ENCODE results near the gene DCLK1. TPM values are rescaled to one million over a fixed set of nuclear protein-coding genes. Genes with fewer than 3 reads are reported as not detected.

DCLK1 gene
- total and polyA plus RNA-seq, 10 of the 15 experiments (the other 5 are each of a cell fraction or from before 2014, with no cell fraction given): not detected

DNA sequence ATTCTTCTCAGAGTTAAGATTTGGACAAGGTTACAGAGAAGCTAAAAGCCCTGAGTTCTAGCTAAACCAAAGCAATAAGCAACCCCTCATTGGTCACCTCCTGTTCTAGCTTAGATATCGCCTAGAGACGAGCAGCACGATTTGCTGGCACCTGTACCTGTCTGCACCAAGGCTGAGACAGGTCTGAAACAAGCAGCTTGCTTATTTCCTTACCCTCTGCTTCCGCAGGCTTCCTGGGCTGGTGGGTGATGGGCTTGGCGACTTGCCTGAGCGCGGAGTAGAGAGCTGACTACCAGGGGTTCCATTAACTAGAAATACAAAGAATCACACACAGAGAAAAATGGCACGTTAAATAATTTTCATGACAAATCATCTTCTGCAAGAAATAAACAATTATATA, 276.9 kb downstream of the DCLK1 start:
- no peak overlapping the region for H2AFZ ChIP-seq (ENCODE audit: control insufficient read depth, low read depth, low read length)
- intact Hi-C loops (cut with micrococcal nuclease; ENCODE audit: unreplicated experiment) (no loop called here), in situ Hi-C loops (cut with MboI) (no loop called here)
- WGBS (ENCODE audit: insufficient coverage, insufficient replicate concordance, low lambda C conversion rate, missing lambda C conversion rate): 64% methylated on average over 8 of the region's 8 CpGs
- no peaks in the 10 kb centered on the region for H3K4me1 ChIP-seq (ENCODE audit: control insufficient read depth, insufficient read depth, low read length)
- no peak for FAIRE-seq
- SMC1A ChIA-PET (ENCODE audit: uncharacterized antibody, unreplicated experiment): no interaction called here
- H3K9ac ChIP-seq (ENCODE audit: control insufficient read depth, insufficient read depth, low read length): no peak overlapping the region
- no peak overlapping the region for H3K4me3 ChIP-seq
- ATAC-seq: no peak
- POLR2A ChIA-PET: no interaction called here
- no peak overlapping the region for H3K27ac ChIP-seq (ENCODE audit: control insufficient read depth, insufficient read depth)
- DNase-seq (ENCODE audit: low read depth, low spot score): no peak
- H3K9me3 ChIP-seq (replicated peaks; ENCODE audit: control insufficient read depth, insufficient read depth, low read length): no peaks in the 10 kb centered on the region
- no TSS peak for BruUV-seq (replicated peaks)
- no peaks in the 10 kb centered on the region for H3K27me3 ChIP-seq (replicated peaks in 1 of 2; ENCODE audit: control insufficient read depth in 2 of 2, insufficient read depth in 2 of 2, low read length in 1 of 2)
- H4K20me1 ChIP-seq (ENCODE audit: control insufficient read depth, insufficient read depth): no peaks in the 10 kb centered on the region
- CTCF ChIA-PET: no interaction called here
- no peak overlapping the region for H3K4me2 ChIP-seq (ENCODE audit: control insufficient read depth, insufficient read depth)
- RAD21 ChIA-PET (ENCODE audit: unreplicated experiment): no interaction called here
- TF ChIP-seq EGR1 (IDR thresholded peaks at IDR 0.05; ENCODE audit: borderline replicate concordance in 1 of 2, low read depth in 2 of 2, low read length in 2 of 2): no peak
- no peak for TF ChIP-seq FOXK2 (IDR thresholded peaks at IDR 0.05)
- no peak for TF ChIP-seq CEBPB (IDR thresholded peaks at IDR 0.05; ENCODE audit: borderline replicate concordance in 1 of 2, low read depth in 2 of 2, low read length in 2 of 2)
- TF ChIP-seq, protein P1, sequence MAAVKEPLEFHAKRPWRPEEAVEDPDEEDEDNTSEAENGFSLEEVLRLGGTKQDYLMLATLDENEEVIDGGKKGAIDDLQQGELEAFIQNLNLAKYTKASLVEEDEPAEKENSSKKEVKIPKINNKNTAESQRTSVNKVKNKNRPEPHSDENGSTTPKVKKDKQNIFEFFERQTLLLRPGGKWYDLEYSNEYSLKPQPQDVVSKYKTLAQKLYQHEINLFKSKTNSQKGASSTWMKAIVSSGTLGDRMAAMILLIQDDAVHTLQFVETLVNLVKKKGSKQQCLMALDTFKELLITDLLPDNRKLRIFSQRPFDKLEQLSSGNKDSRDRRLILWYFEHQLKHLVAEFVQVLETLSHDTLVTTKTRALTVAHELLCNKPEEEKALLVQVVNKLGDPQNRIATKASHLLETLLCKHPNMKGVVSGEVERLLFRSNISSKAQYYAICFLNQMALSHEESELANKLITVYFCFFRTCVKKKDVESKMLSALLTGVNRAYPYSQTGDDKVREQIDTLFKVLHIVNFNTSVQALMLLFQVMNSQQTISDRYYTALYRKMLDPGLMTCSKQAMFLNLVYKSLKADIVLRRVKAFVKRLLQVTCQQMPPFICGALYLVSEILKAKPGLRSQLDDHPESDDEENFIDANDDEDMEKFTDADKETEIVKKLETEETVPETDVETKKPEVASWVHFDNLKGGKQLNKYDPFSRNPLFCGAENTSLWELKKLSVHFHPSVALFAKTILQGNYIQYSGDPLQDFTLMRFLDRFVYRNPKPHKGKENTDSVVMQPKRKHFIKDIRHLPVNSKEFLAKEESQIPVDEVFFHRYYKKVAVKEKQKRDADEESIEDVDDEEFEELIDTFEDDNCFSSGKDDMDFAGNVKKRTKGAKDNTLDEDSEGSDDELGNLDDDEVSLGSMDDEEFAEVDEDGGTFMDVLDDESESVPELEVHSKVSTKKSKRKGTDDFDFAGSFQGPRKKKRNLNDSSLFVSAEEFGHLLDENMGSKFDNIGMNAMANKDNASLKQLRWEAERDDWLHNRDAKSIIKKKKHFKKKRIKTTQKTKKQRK (IDR thresholded peaks at IDR 0.05; ENCODE audit: low read depth, low read length): no peak
- TF ChIP-seq ZNF207 (IDR thresholded peaks at IDR 0.05; ENCODE audit: borderline replicate concordance): no peak
- TF ChIP-seq, protein P2, sequence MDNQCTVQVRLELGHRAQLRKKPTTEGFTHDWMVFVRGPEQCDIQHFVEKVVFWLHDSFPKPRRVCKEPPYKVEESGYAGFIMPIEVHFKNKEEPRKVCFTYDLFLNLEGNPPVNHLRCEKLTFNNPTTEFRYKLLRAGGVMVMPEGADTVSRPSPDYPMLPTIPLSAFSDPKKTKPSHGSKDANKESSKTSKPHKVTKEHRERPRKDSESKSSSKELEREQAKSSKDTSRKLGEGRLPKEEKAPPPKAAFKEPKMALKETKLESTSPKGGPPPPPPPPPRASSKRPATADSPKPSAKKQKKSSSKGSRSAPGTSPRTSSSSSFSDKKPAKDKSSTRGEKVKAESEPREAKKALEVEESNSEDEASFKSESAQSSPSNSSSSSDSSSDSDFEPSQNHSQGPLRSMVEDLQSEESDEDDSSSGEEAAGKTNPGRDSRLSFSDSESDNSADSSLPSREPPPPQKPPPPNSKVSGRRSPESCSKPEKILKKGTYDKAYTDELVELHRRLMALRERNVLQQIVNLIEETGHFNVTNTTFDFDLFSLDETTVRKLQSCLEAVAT (IDR thresholded peaks at IDR 0.05): no peak
- no peak for TF ChIP-seq SPI1 (IDR thresholded peaks at IDR 0.05; ENCODE audit: borderline replicate concordance, insufficient read depth, low read depth, low read length)
- TF ChIP-seq, protein P3, sequence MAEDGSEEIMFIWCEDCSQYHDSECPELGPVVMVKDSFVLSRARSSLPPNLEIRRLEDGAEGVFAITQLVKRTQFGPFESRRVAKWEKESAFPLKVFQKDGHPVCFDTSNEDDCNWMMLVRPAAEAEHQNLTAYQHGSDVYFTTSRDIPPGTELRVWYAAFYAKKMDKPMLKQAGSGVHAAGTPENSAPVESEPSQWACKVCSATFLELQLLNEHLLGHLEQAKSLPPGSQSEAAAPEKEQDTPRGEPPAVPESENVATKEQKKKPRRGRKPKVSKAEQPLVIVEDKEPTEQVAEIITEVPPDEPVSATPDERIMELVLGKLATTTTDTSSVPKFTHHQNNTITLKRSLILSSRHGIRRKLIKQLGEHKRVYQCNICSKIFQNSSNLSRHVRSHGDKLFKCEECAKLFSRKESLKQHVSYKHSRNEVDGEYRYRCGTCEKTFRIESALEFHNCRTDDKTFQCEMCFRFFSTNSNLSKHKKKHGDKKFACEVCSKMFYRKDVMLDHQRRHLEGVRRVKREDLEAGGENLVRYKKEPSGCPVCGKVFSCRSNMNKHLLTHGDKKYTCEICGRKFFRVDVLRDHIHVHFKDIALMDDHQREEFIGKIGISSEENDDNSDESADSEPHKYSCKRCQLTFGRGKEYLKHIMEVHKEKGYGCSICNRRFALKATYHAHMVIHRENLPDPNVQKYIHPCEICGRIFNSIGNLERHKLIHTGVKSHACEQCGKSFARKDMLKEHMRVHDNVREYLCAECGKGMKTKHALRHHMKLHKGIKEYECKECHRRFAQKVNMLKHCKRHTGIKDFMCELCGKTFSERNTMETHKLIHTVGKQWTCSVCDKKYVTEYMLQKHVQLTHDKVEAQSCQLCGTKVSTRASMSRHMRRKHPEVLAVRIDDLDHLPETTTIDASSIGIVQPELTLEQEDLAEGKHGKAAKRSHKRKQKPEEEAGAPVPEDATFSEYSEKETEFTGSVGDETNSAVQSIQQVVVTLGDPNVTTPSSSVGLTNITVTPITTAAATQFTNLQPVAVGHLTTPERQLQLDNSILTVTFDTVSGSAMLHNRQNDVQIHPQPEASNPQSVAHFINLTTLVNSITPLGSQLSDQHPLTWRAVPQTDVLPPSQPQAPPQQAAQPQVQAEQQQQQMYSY (CRISPR knock-in tag; IDR thresholded peaks at IDR 0.05): no peak
- no peak for TF ChIP-seq HDAC6 (IDR thresholded peaks at IDR 0.05; ENCODE audit: unreplicated experiment)
- no peak for TF ChIP-seq JUNB (IDR thresholded peaks at IDR 0.05)
- TF ChIP-seq BMI1 (IDR thresholded peaks at IDR 0.05; ENCODE audit: borderline replicate concordance): no peak
- no peak for TF ChIP-seq PAX5 (IDR thresholded peaks at IDR 0.05; ENCODE audit: borderline replicate concordance, low read depth, low read length)
- TF ChIP-seq, protein P4, sequence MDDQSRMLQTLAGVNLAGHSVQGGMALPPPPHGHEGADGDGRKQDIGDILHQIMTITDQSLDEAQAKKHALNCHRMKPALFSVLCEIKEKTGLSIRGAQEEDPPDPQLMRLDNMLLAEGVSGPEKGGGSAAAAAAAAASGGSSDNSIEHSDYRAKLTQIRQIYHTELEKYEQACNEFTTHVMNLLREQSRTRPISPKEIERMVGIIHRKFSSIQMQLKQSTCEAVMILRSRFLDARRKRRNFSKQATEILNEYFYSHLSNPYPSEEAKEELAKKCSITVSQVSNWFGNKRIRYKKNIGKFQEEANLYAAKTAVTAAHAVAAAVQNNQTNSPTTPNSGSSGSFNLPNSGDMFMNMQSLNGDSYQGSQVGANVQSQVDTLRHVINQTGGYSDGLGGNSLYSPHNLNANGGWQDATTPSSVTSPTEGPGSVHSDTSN (IDR thresholded peaks at IDR 0.05; ENCODE audit: insufficient replicate concordance, low read depth, low read length): no peak
- H3K36me3 ChIP-seq (ENCODE audit: control insufficient read depth in 2 of 2, insufficient read depth in 2 of 2, low read length in 1 of 2): no peaks in the 10 kb centered on the region
- no peaks in the 10 kb centered on the region for H3K79me2 ChIP-seq (ENCODE audit: control insufficient read depth, insufficient read depth, low read length)
